SIG-M5 (cell line): ENCODE data around the gene PDCD1LG2.
A peak's percentile ranks its signal among the peaks of the same experiment; 100 is the strongest.

Source experiments
- DNase-seq: peaks from one replicate; lab custom pipeline; 2025; lab: John Stamatoyannopoulos, UW

PDCD1LG2 gene

DNA sequence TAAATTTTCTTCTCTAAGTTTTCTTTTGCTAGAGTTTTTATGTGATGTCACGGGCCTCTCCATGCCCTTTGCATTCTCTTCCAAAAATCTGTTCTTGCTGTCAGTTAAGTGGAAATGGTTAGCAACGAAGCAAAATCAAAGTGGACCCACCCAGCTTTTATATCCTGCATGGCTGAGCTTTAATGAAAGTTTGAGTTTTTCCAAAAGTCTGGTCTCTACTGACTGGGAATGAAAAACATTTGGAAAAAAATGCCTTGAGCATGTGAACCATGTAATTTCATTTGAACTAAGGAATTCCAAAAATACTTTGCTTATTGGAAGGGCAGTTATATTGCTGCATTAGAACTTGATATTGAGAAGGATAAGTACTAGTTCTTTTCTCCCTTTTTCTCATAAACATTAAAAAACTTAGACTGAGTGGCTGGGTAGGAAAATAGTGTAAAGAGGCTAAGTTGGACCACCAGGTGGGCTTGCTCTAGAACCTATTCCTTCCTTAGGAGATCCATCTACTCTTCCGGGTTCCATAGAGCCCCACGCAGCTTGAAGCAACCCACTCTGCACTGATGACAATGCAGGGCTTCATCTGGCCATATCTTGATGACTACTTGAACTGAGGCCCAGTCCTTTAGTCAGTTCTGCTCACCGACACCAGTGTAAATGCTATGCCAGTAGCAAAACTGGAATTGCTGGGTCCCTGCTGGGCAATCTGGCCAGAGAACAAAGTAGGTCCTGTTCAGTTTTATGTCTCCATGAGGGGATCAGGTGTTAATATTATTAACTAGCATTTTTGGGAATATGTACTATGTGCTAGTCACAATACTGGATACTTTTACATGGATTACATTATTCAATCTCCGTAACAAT is 101.2 kb downstream of the PDCD1LG2 start:
- DNase-seq = no peak

DNA sequence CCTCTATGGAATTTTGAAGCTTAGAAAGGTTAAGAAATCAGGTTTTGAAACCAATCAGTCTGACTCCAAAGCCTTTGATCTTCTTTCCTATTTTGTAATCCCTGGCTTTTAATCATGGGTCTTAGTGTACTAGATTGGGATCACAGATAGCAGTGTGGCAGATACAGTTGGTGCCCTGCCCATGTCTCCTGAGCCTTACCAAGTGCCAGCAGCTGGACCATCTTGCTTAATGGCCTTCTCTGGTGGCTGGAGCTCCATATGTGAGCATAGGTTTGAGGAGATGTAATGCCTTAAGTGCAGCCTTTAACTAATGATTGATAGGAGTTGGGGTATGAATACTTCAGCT is 101.8 kb downstream of the PDCD1LG2 start:
- no peak for DNase-seq

DNA sequence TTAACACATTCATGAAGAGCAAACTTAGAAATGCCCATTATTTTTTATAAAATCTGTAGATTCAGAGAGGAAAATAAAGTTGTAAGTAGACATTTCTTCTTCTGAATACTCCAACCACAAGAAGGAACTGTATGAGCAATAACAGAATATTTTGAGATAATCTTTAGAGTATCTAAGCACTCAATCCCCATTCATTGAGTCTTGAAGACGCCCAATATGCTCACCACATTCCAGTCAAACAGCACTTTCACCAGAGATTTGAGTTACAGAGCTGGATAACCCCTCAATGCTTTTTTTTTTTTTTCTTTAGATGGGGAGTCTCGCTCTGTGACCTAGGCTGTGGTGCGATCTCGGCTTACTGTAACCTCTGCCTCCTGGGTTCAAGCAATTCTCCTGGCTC is 103.9 kb downstream of the PDCD1LG2 start:
- DNase-seq = no peak

DNA sequence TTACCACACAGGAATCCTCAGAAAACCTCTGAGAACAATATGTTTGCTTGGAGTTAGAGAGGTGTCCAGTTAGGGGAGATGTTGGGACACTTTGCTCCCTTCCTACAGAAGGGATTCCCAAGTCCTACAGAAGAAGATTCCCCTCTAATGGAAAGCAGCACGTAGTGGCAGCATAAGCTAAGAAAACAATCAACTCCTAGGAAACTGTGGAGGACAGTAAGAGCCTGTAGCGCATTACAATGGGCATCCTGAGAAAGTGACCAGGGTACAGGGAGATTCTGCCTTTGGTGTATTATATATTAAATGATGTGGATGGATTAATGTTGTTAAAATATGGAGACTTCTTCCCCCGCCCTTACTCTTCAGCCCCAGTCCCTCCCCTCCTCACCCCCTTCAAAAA is 104.7 kb downstream of the PDCD1LG2 start:
- no peak for DNase-seq

DNA sequence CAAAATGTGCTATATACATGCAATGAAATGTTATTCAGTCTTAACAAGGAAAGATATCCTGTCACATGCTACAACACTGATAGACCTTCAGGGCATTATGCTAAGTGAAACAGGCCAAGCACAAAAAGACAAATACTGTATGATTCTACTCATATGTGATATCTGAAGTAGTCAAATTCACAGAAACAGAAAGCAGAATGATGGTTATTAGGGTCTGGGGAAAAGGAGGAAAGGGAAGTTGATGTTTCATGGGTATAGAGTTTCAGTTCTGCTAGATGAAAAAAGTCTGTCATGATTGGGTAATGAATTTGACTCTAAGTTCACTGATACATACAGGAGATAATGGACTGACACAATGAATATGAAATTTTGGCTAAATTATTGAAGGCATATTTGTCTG is 107.4 kb downstream of the PDCD1LG2 start:
- peak; percentile 57 for DNase-seq

DNA sequence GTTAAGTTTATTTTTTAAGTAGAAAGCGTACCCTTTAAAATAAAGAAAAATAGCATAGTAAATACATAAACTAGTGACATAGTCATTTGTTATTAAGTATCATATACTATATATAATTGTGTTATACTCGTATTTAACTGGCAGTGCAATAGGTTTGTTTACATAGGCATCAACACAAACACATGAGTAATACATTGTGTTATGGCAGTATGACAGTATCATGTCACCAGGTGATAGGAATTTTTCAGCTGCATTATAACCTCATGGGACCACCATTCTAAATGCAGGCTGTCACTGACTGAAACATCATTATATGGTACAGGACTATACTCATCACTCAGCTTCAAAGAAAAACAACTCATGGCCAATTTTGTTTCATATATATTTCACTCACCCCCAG is 110.2 kb downstream of the PDCD1LG2 start:
- no peak for DNase-seq
